ENCODE measurements around the gene CFAP46. TPM values are rescaled to one million over a fixed set of nuclear protein-coding genes. Genes with fewer than 3 reads are reported as not detected.

Gene CFAP46
- total RNA-seq, 1 donor from 2014 or later, result 1.3 TPM

- no peaks in the 10 kb centered on the region for H4K20me1 ChIP-seq (ENCODE audit: insufficient read depth, low read length)
- no peak overlapping the region for H3K4me3 Mint-ChIP-seq (ENCODE audit: unreplicated experiment)
- no peaks in the 10 kb centered on the region for H3K4me1 Mint-ChIP-seq (ENCODE audit: low read depth, unreplicated experiment)
- TF ChIP-seq EZH2 (IDR thresholded peaks at IDR 0.05; ENCODE audit: insufficient read depth, low read length), result no peak
- no peak for TF ChIP-seq CTCF (IDR thresholded peaks at IDR 0.05; ENCODE audit: insufficient read depth, low read depth, low read length)
- no peak overlapping the region for H3K27ac ChIP-seq (ENCODE audit: low read depth, low read length)
- H3K9ac ChIP-seq (ENCODE audit: low read length), result no peak overlapping the region
- H3K79me2 ChIP-seq (ENCODE audit: insufficient read depth, low read length), result no peaks in the 10 kb centered on the region
- H3K4me2 ChIP-seq (ENCODE audit: low read length), result no peak overlapping the region
- peaks cover 8% of the 10 kb centered on the region for H3K9me3 Mint-ChIP-seq (ENCODE audit: unreplicated experiment)
- no peak overlapping the region for H3K27ac Mint-ChIP-seq (ENCODE audit: unreplicated experiment)
- no peaks in the 10 kb centered on the region for H3K36me3 Mint-ChIP-seq (ENCODE audit: low read depth, unreplicated experiment)
- no peaks in the 10 kb centered on the region for H3K36me3 ChIP-seq (ENCODE audit: insufficient read depth, low read length)
- H3K4me1 ChIP-seq (ENCODE audit: insufficient read depth, low read length), result no peaks in the 10 kb centered on the region
- peaks cover 19% of the 10 kb centered on the region for H3K27me3 ChIP-seq (ENCODE audit: insufficient read depth, low read length)
- H3K27me3 Mint-ChIP-seq (ENCODE audit: low read depth, unreplicated experiment), result peaks cover 52% of the 10 kb centered on the region
- H2AFZ ChIP-seq (ENCODE audit: low read depth, low read length), result no peak overlapping the region
- DNase-seq (ENCODE audit: low read depth) (no peak), FAIRE-seq (no peak)
- no peak overlapping the region for H3K4me3 ChIP-seq (ENCODE audit: insufficient read depth, low read depth, low read length)
- H3K9me3 ChIP-seq (ENCODE audit: insufficient read depth, low read depth, low read length), result peaks cover 5% of the 10 kb centered on the region
These were observed 43.2 kb downstream of the CFAP46 start for GRCh38 chr10:132899054-132899750.

- Histone ChIP-seq H3K36me3 (ENCODE audit: insufficient read depth, low read length) (no peaks in the 10 kb centered on the region), H3K4me1 (ENCODE audit: insufficient read depth, low read length) (no peaks in the 10 kb centered on the region), H3K4me2 (ENCODE audit: low read length) (no peak overlapping the region), H2AFZ (ENCODE audit: low read depth, low read length) (no peak overlapping the region), H3K9ac (ENCODE audit: low read length) (no peak overlapping the region), H3K79me2 (ENCODE audit: insufficient read depth, low read length) (no peaks in the 10 kb centered on the region), H3K9me3 (ENCODE audit: insufficient read depth, low read depth, low read length) (peaks cover 5% of the 10 kb centered on the region), H3K4me3 (ENCODE audit: insufficient read depth, low read depth, low read length) (no peak overlapping the region), H3K27ac (ENCODE audit: low read depth, low read length) (no peak overlapping the region), H3K27me3 (ENCODE audit: insufficient read depth, low read length) (peaks cover 23% of the 10 kb centered on the region), H4K20me1 (ENCODE audit: insufficient read depth, low read length) (no peaks in the 10 kb centered on the region)
- DNase-seq (ENCODE audit: low read depth), result no peak
- no peaks in the 10 kb centered on the region for H3K36me3 Mint-ChIP-seq (ENCODE audit: low read depth, unreplicated experiment)
- no peak overlapping the region for H3K27ac Mint-ChIP-seq (ENCODE audit: unreplicated experiment)
- H3K4me1 Mint-ChIP-seq (ENCODE audit: low read depth, unreplicated experiment), result no peaks in the 10 kb centered on the region
- peaks cover 58% of the 10 kb centered on the region for H3K27me3 Mint-ChIP-seq (ENCODE audit: low read depth, unreplicated experiment)
- H3K4me3 Mint-ChIP-seq (ENCODE audit: unreplicated experiment), result no peak overlapping the region
- no peak for FAIRE-seq
- peaks cover 8% of the 10 kb centered on the region for H3K9me3 Mint-ChIP-seq (ENCODE audit: unreplicated experiment)
- TF ChIP-seq EZH2 (IDR thresholded peaks at IDR 0.05; ENCODE audit: insufficient read depth, low read length) (no peak), CTCF (IDR thresholded peaks at IDR 0.05; ENCODE audit: insufficient read depth, low read depth, low read length) (no peak)
These were observed 43.8 kb downstream of the CFAP46 start for GRCh38 chr10:132898391-132899053.

Measured in astrocyte (in vitro differentiated cells and primary cell).